ENCODE measurements around the gene OPN5.

- TF ChIP-seq CTCF (IDR thresholded peaks at IDR 0.05; ENCODE audit: insufficient read depth, low read length, poor library complexity, severe bottlenecking) (no peak), EZH2phosphoT487 (conservative IDR thresholded peaks at IDR 0.05; ENCODE audit: low read length) (no peak)
Measured at GRCh38 chr6:47834196-47834595, 52.4 kb downstream of the OPN5 start.
